Lower leg skin (tissue), 3 donors: ENCODE data around the gene PRIMPOL.

Experiments used
- POLR2A ChIP-seq, 2 donors: fragments of 450-650 bp; IDR thresholded peaks; one replicate each; pipeline ENCODE4 v1.6.1; 2016 to 2017; ENCODE audit warnings: antibody characterized with exemption in 2 of 2, mild to moderate bottlenecking in 1 of 2, moderate library complexity in 1 of 2
- TF ChIP-seq, protein P1 (sequence below), 3 donors: fragments of 450-650 bp; IDR thresholded peaks; one replicate each; pipeline ENCODE4 v1.5.1; 2016; ENCODE audit warnings: antibody characterized with exemption in 3 of 3, mild to moderate bottlenecking in 3 of 3, moderate library complexity in 2 of 3

DNA sequence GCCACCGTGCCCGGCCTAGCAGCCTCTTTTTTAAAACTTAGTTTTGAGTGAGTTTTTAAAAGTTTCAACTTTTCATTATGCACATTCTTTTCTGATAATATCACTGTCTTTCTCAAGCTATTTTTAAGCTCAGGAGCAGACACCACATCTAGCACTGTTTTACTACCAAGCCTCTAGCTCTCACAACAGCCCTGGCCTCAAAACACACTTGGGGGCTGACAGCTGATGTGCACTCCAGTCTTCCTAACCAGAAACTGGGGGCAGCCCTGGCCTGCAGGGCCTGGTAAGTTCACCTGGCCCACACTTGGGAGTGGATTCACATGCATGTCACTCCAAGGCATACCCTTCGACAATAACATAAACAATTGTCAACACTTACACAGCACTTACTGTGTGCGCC, 50.4 kb downstream of the PRIMPOL start:
- TF ChIP-seq, protein P1, sequence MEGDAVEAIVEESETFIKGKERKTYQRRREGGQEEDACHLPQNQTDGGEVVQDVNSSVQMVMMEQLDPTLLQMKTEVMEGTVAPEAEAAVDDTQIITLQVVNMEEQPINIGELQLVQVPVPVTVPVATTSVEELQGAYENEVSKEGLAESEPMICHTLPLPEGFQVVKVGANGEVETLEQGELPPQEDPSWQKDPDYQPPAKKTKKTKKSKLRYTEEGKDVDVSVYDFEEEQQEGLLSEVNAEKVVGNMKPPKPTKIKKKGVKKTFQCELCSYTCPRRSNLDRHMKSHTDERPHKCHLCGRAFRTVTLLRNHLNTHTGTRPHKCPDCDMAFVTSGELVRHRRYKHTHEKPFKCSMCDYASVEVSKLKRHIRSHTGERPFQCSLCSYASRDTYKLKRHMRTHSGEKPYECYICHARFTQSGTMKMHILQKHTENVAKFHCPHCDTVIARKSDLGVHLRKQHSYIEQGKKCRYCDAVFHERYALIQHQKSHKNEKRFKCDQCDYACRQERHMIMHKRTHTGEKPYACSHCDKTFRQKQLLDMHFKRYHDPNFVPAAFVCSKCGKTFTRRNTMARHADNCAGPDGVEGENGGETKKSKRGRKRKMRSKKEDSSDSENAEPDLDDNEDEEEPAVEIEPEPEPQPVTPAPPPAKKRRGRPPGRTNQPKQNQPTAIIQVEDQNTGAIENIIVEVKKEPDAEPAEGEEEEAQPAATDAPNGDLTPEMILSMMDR (IDR thresholded peaks at IDR 0.05): no peak
- TF ChIP-seq POLR2A (IDR thresholded peaks at IDR 0.05): no peak
